ENCODE data around the gene CCDC78.
A peak's percentile ranks its signal among the peaks of the same experiment; 100 is the strongest.

Gene CCDC78

GRCh38 chr16:751152-752006, 25.1 kb upstream of the CCDC78 start:
- in situ Hi-C loops (cut with MboI; ENCODE audit: low sequenced_read_pairs, unreplicated experiment) = no loop called here
- TF ChIP-seq CTCF (IDR thresholded peaks at IDR 0.05; ENCODE audit: borderline replicate concordance, control extremely low read depth, extremely low read depth, insufficient read depth, missing control alignments) = no peak
- no peak for DNase-seq (ENCODE audit: low spot score)

- DNase-seq (ENCODE audit: low spot score) = no peak
- TF ChIP-seq CTCF (IDR thresholded peaks at IDR 0.05; ENCODE audit: borderline replicate concordance, control extremely low read depth, extremely low read depth, insufficient read depth, missing control alignments) = no peak
- in situ Hi-C loops (cut with MboI; ENCODE audit: low sequenced_read_pairs, unreplicated experiment) = no loop called here
Observed at GRCh38 chr16:750485-750884, 24.2 kb upstream of the CCDC78 start.

- in situ Hi-C loops (cut with MboI; ENCODE audit: low sequenced_read_pairs, unreplicated experiment) = no loop called here
- DNase-seq (ENCODE audit: low spot score) = no peak
- no peak for TF ChIP-seq CTCF (IDR thresholded peaks at IDR 0.05; ENCODE audit: borderline replicate concordance, control extremely low read depth, extremely low read depth, insufficient read depth, missing control alignments)
Observed at GRCh38 chr16:749010-749409, 22.8 kb upstream of the CCDC78 start.

GRCh38 chr16:747978-748746, 21.9 kb upstream of the CCDC78 start:
- in situ Hi-C loops (cut with MboI; ENCODE audit: low sequenced_read_pairs, unreplicated experiment) = no loop called here
- no peak for DNase-seq (ENCODE audit: low spot score)
- TF ChIP-seq CTCF (IDR thresholded peaks at IDR 0.05; ENCODE audit: borderline replicate concordance, control extremely low read depth, extremely low read depth, insufficient read depth, missing control alignments) = no peak

- no peak for TF ChIP-seq CTCF (IDR thresholded peaks at IDR 0.05; ENCODE audit: borderline replicate concordance, control extremely low read depth, extremely low read depth, insufficient read depth, missing control alignments)
- no peak for DNase-seq (ENCODE audit: low spot score)
- in situ Hi-C loops (cut with MboI; ENCODE audit: low sequenced_read_pairs, unreplicated experiment) = no loop called here
Observed at GRCh38 chr16:746637-747036, 20.4 kb upstream of the CCDC78 start.

- in situ Hi-C loops (cut with MboI; ENCODE audit: low sequenced_read_pairs, unreplicated experiment) = no loop called here
- TF ChIP-seq CTCF (IDR thresholded peaks at IDR 0.05; ENCODE audit: borderline replicate concordance, control extremely low read depth, extremely low read depth, insufficient read depth, missing control alignments) = no peak
- DNase-seq (ENCODE audit: low spot score) = peak; percentile 81
Observed at GRCh38 chr16:745739-746138, 19.5 kb upstream of the CCDC78 start.

Measured in GM13976 (cell line).